HEK293 (cell line): Measurements from ENCODE around the gene FBXO27.

Experiments used
- CTCF ChIP-seq: fragments of 450-650 bp; formaldehyde crosslinking; IDR thresholded peaks from 2 replicates; pipeline ENCODE4 v1.5.1; 2016; ENCODE audit warnings: missing biosample characterization, missing genetic modification characterization
- ZBTB7A ChIP-seq: fragments of 450-650 bp; formaldehyde crosslinking; IDR thresholded peaks from 2 replicates; pipeline ENCODE4 v1.5.1; 2016; ENCODE audit warnings: low read depth, missing biosample characterization, missing genetic modification characterization
- ZNF184 ChIP-seq: fragments of 450-650 bp; IDR thresholded peaks from 2 replicates; pipeline ENCODE4 v1.5.1; 2018; ENCODE audit warnings: missing biosample characterization, mild to moderate bottlenecking, missing genetic modification characterization
- ZNF280C ChIP-seq: fragments of 450-650 bp; formaldehyde crosslinking; IDR thresholded peaks from 2 replicates; pipeline ENCODE4 v1.5.1; 2016; ENCODE audit warnings: missing biosample characterization, missing genetic modification characterization
- ZNF324 ChIP-seq: fragments of 450-650 bp; formaldehyde crosslinking; IDR thresholded peaks from 2 replicates; pipeline ENCODE4 v1.5.1; 2016; ENCODE audit warnings: missing biosample characterization, missing genetic modification characterization

- no peak for TF ChIP-seq ZNF184 (tag by site-specific recombination)
- TF ChIP-seq ZNF324 (tag by site-specific recombination): no peak
- no peak for TF ChIP-seq ZNF280C
- no peak for TF ChIP-seq CTCF (tag by site-specific recombination)
- TF ChIP-seq ZBTB7A (tag by site-specific recombination): no peak
Measured at GRCh38 chr19:39003188-39003587, 29.2 kb downstream of the FBXO27 start.
